GM10248 (cell line): ENCODE data around the gene GRB7.

Source experiments
- CTCF ChIA-PET: fragments of 300-600 bp; sonication (Branson Sonifier 250); formaldehyde crosslinking; extraction: SDS; loops from one replicate; lab custom pipeline; 2021; ENCODE audit warnings: antibody characterized with exemption; lab: Yijun Ruan, JAX
- POLR2A ChIA-PET: fragments of 350-650 bp; sonication (Branson Sonifier 250); formaldehyde crosslinking; extraction: SDS; loops from one replicate; lab custom pipeline; 2020; ENCODE audit warnings: antibody characterized with exemption; lab: Yijun Ruan, JAX
- DNase-seq: peaks from one replicate; pipeline ENCODE4 v3.0.0; 2012; ENCODE audit errors: extremely low spot score
- CTCF ChIP-seq: IDR thresholded peaks from 2 replicates; pipeline ENCODE4 v1.5.1; 2012; ENCODE audit warnings: mild to moderate bottlenecking, low read depth; ENCODE audit errors: extremely low read depth, missing control alignments, control extremely low read depth

Gene GRB7

DNA sequence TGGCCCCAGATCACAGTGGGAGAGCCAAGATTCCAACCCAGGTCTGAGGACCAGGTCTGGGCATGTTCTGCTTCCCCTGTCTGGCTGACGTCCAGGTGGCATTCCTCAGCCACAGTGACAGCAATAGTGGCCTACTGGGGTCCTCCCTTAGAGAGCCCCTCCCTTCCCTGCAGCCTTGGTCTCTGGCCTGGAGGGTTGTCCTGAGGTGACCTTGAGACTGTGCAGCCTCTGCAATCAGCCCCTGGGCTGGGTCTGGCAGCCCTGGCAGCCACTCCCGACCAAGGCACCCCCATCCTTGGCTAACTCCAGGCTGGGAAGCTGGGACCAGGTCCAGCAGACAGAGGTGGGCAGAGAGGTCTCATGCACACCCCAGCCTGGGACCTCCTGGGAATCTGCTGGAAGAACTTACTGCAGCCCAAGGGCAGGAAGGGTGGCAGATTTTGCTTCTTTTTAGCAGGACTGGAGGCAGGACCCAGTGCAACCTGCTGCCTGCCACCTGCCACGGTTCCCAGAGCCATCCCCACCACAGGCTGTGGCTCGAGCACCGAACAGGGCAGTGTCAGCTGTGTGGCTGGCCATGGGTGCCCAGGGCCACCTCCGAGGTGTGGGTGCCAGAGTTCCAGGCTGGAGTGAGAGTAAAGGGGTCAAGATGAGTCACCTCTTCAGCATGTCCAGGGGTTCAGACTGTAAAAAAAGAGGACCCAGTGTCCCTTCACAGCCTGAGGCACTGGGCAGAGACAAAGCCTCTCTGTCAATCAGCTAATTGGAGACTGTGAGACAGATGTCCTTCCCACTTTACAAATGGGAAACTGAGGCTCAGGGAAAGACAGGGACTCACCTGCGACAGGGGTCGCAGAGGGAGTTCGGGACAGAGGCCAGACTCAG, 12.6 kb downstream of the GRB7 start:
- DNase-seq: no peak
- ChIA-PET CTCF (interaction anchor here (1.4 to 8.2 kb wide), 3 partner anchors 20 to 129 kb away, joined by 3 to 93 read pairs (median 17); partner anchors contain the start of gene MIEN1), POLR2A (no interaction called here)
- TF ChIP-seq CTCF: no peak

DNA sequence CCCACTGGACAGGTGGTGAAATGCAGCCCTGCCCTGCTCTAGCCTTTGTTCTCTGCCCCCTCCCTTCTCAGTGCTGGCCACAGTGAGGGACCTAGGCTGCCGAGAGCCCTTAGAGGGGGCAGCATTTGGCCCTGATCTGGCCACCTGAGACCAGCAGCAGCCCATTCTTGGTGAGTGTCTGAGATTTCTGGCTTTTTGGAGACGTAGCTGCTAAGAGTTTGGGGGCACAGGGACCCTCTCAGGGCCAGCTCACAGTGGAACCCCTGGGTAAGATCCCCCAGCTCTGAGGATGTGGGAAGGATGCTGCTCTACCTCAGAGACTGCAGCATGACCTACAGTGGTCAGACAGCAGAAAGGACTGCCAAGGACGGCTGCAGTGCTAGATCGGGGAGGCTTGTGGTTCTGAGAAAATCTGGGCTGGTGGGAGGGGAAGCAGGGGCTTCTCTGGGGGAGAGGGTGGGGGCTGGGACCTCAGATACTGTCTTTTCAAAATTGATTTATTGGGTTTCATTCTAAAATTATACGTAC, 13.3 kb downstream of the GRB7 start:
- no peak for DNase-seq
- TF ChIP-seq CTCF: no peak
- ChIA-PET CTCF (interaction anchor here (1.4 to 8.2 kb wide), 3 partner anchors 21 to 129 kb away, joined by 3 to 93 read pairs (median 17); partner anchors contain the start of gene MIEN1), POLR2A (no interaction called here)

DNA sequence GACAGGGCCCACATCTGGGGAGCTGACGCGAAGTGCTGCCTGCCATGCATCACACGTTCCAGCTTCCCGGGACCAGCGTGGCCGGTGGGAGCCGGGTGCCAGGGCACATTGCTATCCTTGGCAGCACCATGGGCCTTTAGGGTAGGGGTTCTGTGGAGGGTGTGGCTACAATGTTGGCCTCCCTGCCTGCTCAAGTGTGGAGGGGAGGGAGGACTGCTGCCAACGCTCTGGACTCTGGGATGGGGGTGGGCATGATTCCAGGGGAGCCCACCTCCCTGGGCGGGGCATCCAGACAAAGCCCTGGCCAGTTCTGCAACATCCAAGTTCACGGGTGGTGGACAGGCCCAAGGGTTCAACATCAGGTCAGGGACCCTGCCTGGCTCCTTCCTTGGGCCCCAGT, 13.9 kb downstream of the GRB7 start:
- DNase-seq: no peak
- ChIA-PET CTCF (interaction anchor here (1.4 to 8.2 kb wide), 3 partner anchors 22 to 130 kb away, joined by 3 to 93 read pairs (median 14); partner anchors contain the start of gene MIEN1), POLR2A (no interaction called here)
- TF ChIP-seq CTCF: no peak

DNA sequence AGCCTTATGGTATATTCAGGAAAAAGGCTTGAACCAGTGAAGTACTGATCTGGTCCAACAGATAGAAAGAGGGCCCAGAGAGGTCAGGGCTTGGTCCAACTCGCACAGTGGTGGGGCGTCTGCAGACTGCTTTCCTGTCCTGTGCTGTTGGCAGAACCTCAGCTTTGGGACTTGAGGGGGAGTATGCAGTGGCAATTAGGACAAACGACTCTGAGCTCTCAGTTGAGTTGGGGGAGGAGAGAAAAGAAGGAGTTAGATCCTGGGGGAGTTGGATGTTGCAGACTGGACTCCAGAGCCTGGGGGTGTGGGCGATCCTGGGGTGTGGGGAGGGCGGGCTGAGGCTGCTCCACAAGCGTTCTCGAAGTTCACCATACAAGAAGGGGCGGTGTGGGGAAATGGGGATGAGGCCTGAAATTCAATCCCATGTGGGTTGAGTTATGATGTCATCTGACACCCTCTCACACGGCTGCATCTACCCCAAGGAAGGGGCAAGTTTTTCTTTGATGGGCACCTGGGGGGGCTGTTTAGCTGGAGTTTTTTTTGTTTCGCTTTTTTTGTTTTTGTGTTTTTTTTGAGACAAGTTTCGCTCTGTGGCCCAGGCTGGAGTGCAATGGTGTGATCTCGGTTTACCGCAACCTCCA, 14.6 kb downstream of the GRB7 start:
- CTCF ChIA-PET: interaction anchor here (0.9 to 8.2 kb wide), 9 partner anchors 9 to 131 kb away, joined by 3 to 93 read pairs (median 4); partner anchors contain the start of gene MIEN1
- no peak for TF ChIP-seq CTCF
- POLR2A ChIA-PET: no interaction called here
- DNase-seq: no peak

DNA sequence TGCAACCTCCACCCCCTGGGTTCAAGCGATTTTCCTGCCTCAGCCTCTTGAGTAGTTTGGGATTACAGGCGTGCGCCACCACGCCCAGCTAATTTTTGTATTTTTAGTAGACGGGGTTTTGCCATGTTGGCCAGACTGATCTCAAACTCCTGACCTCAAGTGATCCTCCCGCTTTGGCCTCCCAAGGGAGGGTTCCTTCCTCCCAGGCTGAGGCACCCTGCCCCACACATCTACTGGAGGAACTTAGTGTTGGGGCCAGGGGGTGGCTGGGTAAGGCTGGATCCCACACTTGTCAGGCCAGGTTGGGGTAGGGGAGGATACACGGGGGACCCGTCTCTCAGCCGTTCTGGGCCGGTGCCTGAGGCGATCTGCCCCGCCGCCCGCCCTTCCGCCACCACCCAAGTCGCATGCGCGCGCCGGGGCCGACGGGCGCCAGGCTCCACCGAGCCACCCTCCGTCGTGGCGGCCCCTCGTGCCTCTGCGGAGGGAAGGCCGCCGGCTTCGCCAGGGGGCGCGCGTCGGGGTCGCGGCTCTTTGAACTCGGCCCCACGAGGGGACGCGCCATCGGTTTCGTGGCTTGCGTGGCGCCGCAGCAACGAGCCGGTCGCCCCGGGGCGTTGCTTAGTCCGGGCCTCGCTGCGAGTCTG, 15.9 kb downstream of the GRB7 start:
- TF ChIP-seq CTCF: peak; percentile 53
- DNase-seq: peak; percentile 81
- ChIA-PET CTCF (interaction anchor here (0.8 to 8.2 kb wide), 12 partner anchors 10 to 132 kb away, joined by 3 to 93 read pairs (median 4); partner anchors contain the start of gene MIEN1), POLR2A (no interaction called here)
